Right atrium auricular region (tissue), 2 donors: ENCODE results near the gene FAM78B. TPM values are rescaled to one million over a fixed set of nuclear protein-coding genes. Genes with fewer than 3 reads are reported as not detected.

Source experiments
- DNase-seq: peaks from one replicate; pipeline ENCODE4 v3.0.0-alpha.2; 2019; ENCODE audit warnings: low spot score
- H3K27ac ChIP-seq, 2 donors: fragments of 200-600 bp; sonication (generic); 1 replicate in 1 of 2; 2 replicates in 1 of 2; pipeline ENCODE4 v1.5.1; 2016 to 2019
- H3K27me3 ChIP-seq, 2 donors: fragments of 200-600 bp; sonication (generic); one replicate each; pipeline versions ENCODE4 v1.5.1 to v1.6.0; 2017 to 2019
- H3K36me3 ChIP-seq: fragments of 200-600 bp; sonication (generic); one replicate; pipeline ENCODE4 v1.5.1; 2016
- H3K4me1 ChIP-seq, 2 donors: fragments of 200-600 bp; sonication (generic); one replicate each; pipeline versions ENCODE4 v1.5.1 to v1.6.0; 2017 to 2019
- H3K4me3 ChIP-seq, 2 donors: fragments of 200-600 bp; sonication (generic); 1 replicate in 1 of 2; 2 replicates in 1 of 2; pipeline ENCODE4 v1.5.1; 2017 to 2019; ENCODE audit warnings: mild to moderate bottlenecking in 1 of 2, moderate library complexity in 1 of 2
- H3K9me3 ChIP-seq, 2 donors: fragments of 200-600 bp; sonication (generic); one replicate each; pipeline ENCODE4 v1.5.1; 2019
- total RNA-seq, 2 donors: library from RNA; depleted of rRNA; stranded (reverse); fragments of >200 nt; gene quantifications; one replicate each; pipeline ENCODE4 v1.1.0, GENCODE V29; 2016
- TF ChIP-seq, protein P1 (sequence below), 2 donors: fragments of 200-600 bp; sonication (generic); IDR thresholded peaks; one replicate each; pipeline ENCODE4 v1.5.1; 2019; ENCODE audit warnings: antibody characterized with exemption in 2 of 2

The FAM78B gene
- total RNA-seq, 2 donors from 2014 or later: 1.8 to 2.9 TPM

DNA sequence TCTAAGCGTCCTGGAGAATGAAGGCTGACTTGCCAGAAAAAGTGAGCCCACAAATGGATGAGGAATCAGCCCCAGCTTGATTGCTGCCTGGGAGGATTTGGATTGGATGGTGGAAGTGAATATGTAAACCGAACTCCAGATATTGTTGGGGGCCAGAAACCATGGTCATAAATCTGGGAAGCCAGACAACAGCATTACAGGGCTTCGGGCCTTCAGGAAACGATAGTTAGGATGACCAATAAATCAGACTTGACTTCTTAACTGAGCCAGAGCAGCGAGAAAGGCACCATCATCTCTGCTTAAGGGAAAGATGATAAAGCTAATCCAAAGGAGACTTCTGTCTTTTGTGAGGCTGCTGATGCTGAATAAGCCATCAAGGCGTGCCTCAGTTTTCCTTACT is 26.6 kb downstream of the FAM78B start:
- H3K27ac ChIP-seq: no peak overlapping the region
- no peaks in the 10 kb centered on the region for H3K9me3 ChIP-seq
- no peak for DNase-seq
- TF ChIP-seq, protein P1, sequence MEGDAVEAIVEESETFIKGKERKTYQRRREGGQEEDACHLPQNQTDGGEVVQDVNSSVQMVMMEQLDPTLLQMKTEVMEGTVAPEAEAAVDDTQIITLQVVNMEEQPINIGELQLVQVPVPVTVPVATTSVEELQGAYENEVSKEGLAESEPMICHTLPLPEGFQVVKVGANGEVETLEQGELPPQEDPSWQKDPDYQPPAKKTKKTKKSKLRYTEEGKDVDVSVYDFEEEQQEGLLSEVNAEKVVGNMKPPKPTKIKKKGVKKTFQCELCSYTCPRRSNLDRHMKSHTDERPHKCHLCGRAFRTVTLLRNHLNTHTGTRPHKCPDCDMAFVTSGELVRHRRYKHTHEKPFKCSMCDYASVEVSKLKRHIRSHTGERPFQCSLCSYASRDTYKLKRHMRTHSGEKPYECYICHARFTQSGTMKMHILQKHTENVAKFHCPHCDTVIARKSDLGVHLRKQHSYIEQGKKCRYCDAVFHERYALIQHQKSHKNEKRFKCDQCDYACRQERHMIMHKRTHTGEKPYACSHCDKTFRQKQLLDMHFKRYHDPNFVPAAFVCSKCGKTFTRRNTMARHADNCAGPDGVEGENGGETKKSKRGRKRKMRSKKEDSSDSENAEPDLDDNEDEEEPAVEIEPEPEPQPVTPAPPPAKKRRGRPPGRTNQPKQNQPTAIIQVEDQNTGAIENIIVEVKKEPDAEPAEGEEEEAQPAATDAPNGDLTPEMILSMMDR (IDR thresholded peaks at IDR 0.05): no peak
- H3K27me3 ChIP-seq: no peaks in the 10 kb centered on the region
- no peaks in the 10 kb centered on the region for H3K36me3 ChIP-seq
- H3K4me3 ChIP-seq: no peak overlapping the region
- H3K4me1 ChIP-seq: peaks cover 0 to 12% of the 10 kb centered on the region in 2 donors

DNA sequence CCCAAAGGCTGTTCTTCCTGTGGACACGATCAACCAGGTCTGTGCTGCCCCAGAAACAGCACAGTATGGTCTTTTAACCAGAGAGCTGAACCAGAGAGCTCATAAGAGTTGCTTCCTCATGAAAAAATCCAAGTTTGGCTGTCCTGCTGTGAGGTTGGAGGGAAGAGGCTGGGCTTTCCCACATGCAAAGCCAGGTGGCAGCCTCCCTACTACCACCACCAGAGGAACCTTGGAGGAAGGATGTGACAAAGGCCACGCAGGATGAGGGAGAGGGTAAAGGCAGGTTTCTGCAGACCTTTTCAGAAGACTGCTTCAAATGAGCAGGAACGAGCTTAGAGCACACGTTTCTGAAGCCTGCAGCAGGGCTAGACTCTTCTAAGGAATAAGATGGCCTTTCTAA is 27.1 kb downstream of the FAM78B start:
- no peak for DNase-seq
- H3K4me3 ChIP-seq: no peak overlapping the region

DNA sequence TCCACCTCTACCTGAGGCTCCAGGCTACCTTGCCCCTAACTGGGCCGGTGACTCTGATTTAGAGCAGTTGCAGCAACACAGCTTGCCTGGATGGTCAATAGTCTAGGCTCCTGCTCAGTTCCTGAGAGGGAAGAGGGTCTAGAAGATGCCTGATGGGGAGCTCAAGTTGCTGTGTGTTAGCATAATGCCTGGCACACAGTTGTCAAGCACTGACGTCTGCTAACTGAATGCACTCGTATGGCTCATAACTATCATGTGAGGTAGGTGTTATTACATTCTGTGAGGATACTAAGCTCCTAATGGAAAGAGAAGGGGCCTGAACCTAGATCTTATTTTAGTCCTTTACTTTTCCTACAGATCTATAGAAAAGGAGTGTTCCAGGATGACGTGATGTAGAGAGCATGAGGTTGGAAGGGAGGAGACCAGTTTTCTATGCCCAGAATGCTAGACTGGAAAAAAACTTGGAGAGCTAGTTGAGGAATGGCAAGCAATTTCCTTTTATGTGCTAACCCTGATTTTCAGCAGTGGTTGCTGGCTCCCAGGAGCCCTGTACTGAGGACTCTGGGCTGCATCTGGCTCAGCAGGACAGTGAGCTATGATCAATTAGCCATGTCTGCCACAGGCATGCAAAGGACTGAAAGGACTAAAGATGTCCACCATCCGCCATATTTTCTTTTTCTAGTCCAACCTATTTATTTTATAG is 30.0 kb downstream of the FAM78B start:
- DNase-seq: no peak
- peaks cover 0 to 12% of the 10 kb centered on the region in 2 donors for H3K4me1 ChIP-seq
- H3K9me3 ChIP-seq: peaks cover 0 to 4% of the 10 kb centered on the region in 2 donors
- no peaks in the 10 kb centered on the region for H3K36me3 ChIP-seq
- H3K4me3 ChIP-seq: no peak overlapping the region
- peak overlapping the region in 1 of 2 donors; percentile 61 for H3K27ac ChIP-seq
- TF ChIP-seq, protein P1 (IDR thresholded peaks at IDR 0.05): no peak
- H3K27me3 ChIP-seq: no peaks in the 10 kb centered on the region

More for the DNA sequence above, 27.1 kb downstream of the FAM78B start:
- no peak overlapping the region for H3K27ac ChIP-seq
- H3K27me3 ChIP-seq: no peaks in the 10 kb centered on the region
- H3K9me3 ChIP-seq: no peaks in the 10 kb centered on the region
- TF ChIP-seq, protein P1 (IDR thresholded peaks at IDR 0.05): no peak
- peaks cover 0 to 12% of the 10 kb centered on the region in 2 donors for H3K4me1 ChIP-seq
- no peaks in the 10 kb centered on the region for H3K36me3 ChIP-seq

DNA sequence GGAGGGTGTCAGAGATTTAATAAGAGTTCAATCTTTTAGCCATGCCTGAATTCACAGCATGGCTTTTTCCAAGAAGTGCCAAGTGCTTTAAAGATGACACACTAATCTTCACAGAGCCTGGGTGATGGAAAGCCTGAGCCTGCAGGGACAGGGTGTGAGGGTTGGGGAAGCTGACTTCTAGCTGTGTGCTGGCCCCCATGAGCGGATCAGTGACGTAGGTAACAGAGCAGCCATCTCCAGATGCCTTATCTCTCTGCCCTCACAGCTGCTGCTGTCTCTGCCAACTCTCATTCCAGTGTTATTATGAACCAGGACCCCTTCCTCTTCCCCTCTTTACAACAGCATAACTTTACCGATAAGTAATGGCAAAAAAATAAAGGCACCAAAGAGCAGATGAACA is 30.6 kb downstream of the FAM78B start:
- Histone ChIP-seq H3K4me1 (peaks cover 0 to 12% of the 10 kb centered on the region in 2 donors), H3K36me3 (no peaks in the 10 kb centered on the region), H3K9me3 (peaks cover 0 to 4% of the 10 kb centered on the region in 2 donors), H3K4me3 (no peak overlapping the region), H3K27me3 (no peaks in the 10 kb centered on the region), H3K27ac (peak overlapping the region in 1 of 2 donors; percentile 61)
- TF ChIP-seq, protein P1 (IDR thresholded peaks at IDR 0.05): no peak
- no peak for DNase-seq

DNA sequence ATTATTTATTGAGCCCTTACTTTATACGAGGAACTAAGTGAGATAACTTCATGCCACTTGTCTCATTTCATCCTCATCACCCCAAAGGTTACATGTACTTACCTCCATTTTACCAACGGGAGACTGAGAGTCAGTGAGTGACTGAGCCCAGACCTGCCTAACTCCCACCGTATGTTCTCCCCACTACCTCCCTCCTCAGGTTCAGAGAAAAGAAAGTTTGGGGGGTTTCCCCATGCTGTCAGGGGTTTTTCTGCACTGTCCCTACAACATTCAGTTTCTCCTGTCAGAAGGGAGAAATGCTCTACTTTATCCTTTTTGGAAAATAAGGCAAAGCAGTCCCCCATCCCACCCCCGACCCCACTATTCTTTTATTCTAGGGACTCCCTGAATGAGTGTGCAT is 32.9 kb downstream of the FAM78B start:
- Histone ChIP-seq H3K4me1 (peaks cover 0 to 18% of the 10 kb centered on the region in 2 donors), H3K27ac (no peak overlapping the region), H3K27me3 (no peaks in the 10 kb centered on the region), H3K36me3 (no peaks in the 10 kb centered on the region), H3K4me3 (no peak overlapping the region), H3K9me3 (peaks cover 0 to 4% of the 10 kb centered on the region in 2 donors)
- no peak for DNase-seq
- TF ChIP-seq, protein P1 (IDR thresholded peaks at IDR 0.05): no peak
